Parathyroid adenoma (tissue), 2 donors: ENCODE data around the gene SOCS3.

Experiments
- H2AFZ ChIP-seq: fragments of 300-600 bp; sonication (generic); one replicate; pipeline ENCODE4 v1.7.0; 2017; ENCODE audit warnings: antibody characterized with exemption, mild to moderate bottlenecking
- H3K27ac ChIP-seq: fragments of 300-600 bp; sonication (generic); one replicate; pipeline ENCODE4 v1.7.0; 2017
- H3K27me3 ChIP-seq: fragments of 300-600 bp; sonication (generic); one replicate; pipeline ENCODE4 v1.7.0; 2017; ENCODE audit warnings: low read length; ENCODE audit not compliant: control insufficient read depth, insufficient read depth
- H3K36me3 ChIP-seq: fragments of 300-600 bp; sonication (generic); one replicate; pipeline ENCODE4 v1.7.0; 2017; ENCODE audit warnings: low read length; ENCODE audit not compliant: control insufficient read depth, insufficient read depth
- H3K4me1 ChIP-seq: fragments of 300-600 bp; sonication (generic); one replicate; pipeline ENCODE4 v1.7.0; 2017; ENCODE audit warnings: control low read depth
- H3K4me2 ChIP-seq: fragments of 300-600 bp; sonication (generic); one replicate; pipeline ENCODE4 v1.7.0; 2017; ENCODE audit warnings: low read length
- H3K4me3 ChIP-seq: fragments of 300-600 bp; sonication (generic); one replicate; pipeline ENCODE4 v1.7.0; 2017; ENCODE audit warnings: low read depth, low read length
- H3K79me2 ChIP-seq: fragments of 300-600 bp; sonication (generic); one replicate; pipeline ENCODE4 v1.7.0; 2017; ENCODE audit warnings: control low read depth
- H3K9ac ChIP-seq: fragments of 300-600 bp; sonication (generic); one replicate; pipeline ENCODE4 v1.7.0; 2017; ENCODE audit warnings: mild to moderate bottlenecking
- H3K9me3 ChIP-seq: fragments of 300-600 bp; sonication (generic); one replicate; pipeline ENCODE4 v1.7.0; 2017; ENCODE audit warnings: low read length; ENCODE audit not compliant: control insufficient read depth
- CTCF ChIP-seq: fragments of 300-600 bp; sonication (generic); IDR thresholded peaks from one replicate; pipeline ENCODE4 v1.7.0; 2017; ENCODE audit warnings: antibody characterized with exemption, mild to moderate bottlenecking
- donor health status: primary hyperparathyroidism.

The SOCS3 gene

GRCh38 chr17:78397681-78398101 is 37.8 kb upstream of the SOCS3 start:
- no peak overlapping the region for H3K4me3 ChIP-seq
- H3K4me1 ChIP-seq = peaks cover 4% of the 10 kb centered on the region
- no peaks in the 10 kb centered on the region for H3K9me3 ChIP-seq
- no peak overlapping the region for H3K9ac ChIP-seq
- H2AFZ ChIP-seq = no peak overlapping the region
- H3K4me2 ChIP-seq = no peak overlapping the region
- H3K27ac ChIP-seq = no peak overlapping the region
- H3K36me3 ChIP-seq = no peaks in the 10 kb centered on the region
- TF ChIP-seq CTCF = no peak
- H3K79me2 ChIP-seq = peaks cover 75% of the 10 kb centered on the region
- H3K27me3 ChIP-seq = no peaks in the 10 kb centered on the region

- no peak overlapping the region for H2AFZ ChIP-seq
- TF ChIP-seq CTCF = no peak
- no peak overlapping the region for H3K4me3 ChIP-seq
- peaks cover 78% of the 10 kb centered on the region for H3K79me2 ChIP-seq
- H3K4me2 ChIP-seq = no peak overlapping the region
- no peaks in the 10 kb centered on the region for H3K36me3 ChIP-seq
- H3K9ac ChIP-seq = no peak overlapping the region
- no peaks in the 10 kb centered on the region for H3K27me3 ChIP-seq
- H3K27ac ChIP-seq = no peak overlapping the region
- H3K4me1 ChIP-seq = peaks cover 4% of the 10 kb centered on the region
- no peaks in the 10 kb centered on the region for H3K9me3 ChIP-seq
These were observed 36.8 kb upstream of the SOCS3 start for GRCh38 chr17:78396441-78397337.

GRCh38 chr17:78395155-78395554 is 35.3 kb upstream of the SOCS3 start:
- H3K36me3 ChIP-seq = no peaks in the 10 kb centered on the region
- TF ChIP-seq CTCF = no peak

GRCh38 chr17:78394209-78394608 is 34.3 kb upstream of the SOCS3 start:
- H3K9ac ChIP-seq = no peak overlapping the region
- TF ChIP-seq CTCF = no peak
- no peak overlapping the region for H3K4me2 ChIP-seq
- no peaks in the 10 kb centered on the region for H3K9me3 ChIP-seq
- no peak overlapping the region for H3K4me3 ChIP-seq
- H3K36me3 ChIP-seq = no peaks in the 10 kb centered on the region
- peaks cover 95% of the 10 kb centered on the region for H3K79me2 ChIP-seq
- no peak overlapping the region for H2AFZ ChIP-seq
- peaks cover 4% of the 10 kb centered on the region for H3K4me1 ChIP-seq
- H3K27ac ChIP-seq = no peak overlapping the region
- no peaks in the 10 kb centered on the region for H3K27me3 ChIP-seq

More at GRCh38 chr17:78395155-78395554, 35.3 kb upstream of the SOCS3 start:
- H3K4me3 ChIP-seq = no peak overlapping the region
- peaks cover 92% of the 10 kb centered on the region for H3K79me2 ChIP-seq
- no peak overlapping the region for H3K9ac ChIP-seq
- H3K27me3 ChIP-seq = no peaks in the 10 kb centered on the region
- H3K9me3 ChIP-seq = no peaks in the 10 kb centered on the region
- H3K4me2 ChIP-seq = no peak overlapping the region
- no peak overlapping the region for H3K27ac ChIP-seq
- H3K4me1 ChIP-seq = peaks cover 4% of the 10 kb centered on the region
- H2AFZ ChIP-seq = no peak overlapping the region

GRCh38 chr17:78393575-78393974 is 33.7 kb upstream of the SOCS3 start:
- H3K4me2 ChIP-seq = no peak overlapping the region
- H3K27me3 ChIP-seq = no peaks in the 10 kb centered on the region
- no peaks in the 10 kb centered on the region for H3K9me3 ChIP-seq
- no peaks in the 10 kb centered on the region for H3K36me3 ChIP-seq
- no peak overlapping the region for H2AFZ ChIP-seq
- no peak overlapping the region for H3K9ac ChIP-seq
- peaks cover 95% of the 10 kb centered on the region for H3K79me2 ChIP-seq
- H3K4me1 ChIP-seq = peaks cover 4% of the 10 kb centered on the region
- no peak overlapping the region for H3K4me3 ChIP-seq
- H3K27ac ChIP-seq = no peak overlapping the region
- no peak for TF ChIP-seq CTCF
